Naive thymus-derived CD4-positive, alpha-beta T cell (primary cell): ENCODE results near the gene RAPGEF4. TPM values are rescaled to one million over a fixed set of nuclear protein-coding genes. Genes with fewer than 3 reads are reported as not detected.
"Not testable (repeated sequence)": the region's sequence is repeated elsewhere in the genome, so short reads cannot be mapped to it uniquely, and the experiment has no call there.

Source experiments
- ATAC-seq: fragments of 150-1000 bp; cut with Tn5 transposase; 2 replicates; pipeline ENCODE4 v1.10.0; 2021; ENCODE audit warnings: mild to moderate bottlenecking, moderate library complexity
- CTCF ChIA-PET: fragments of 350-600 bp; sonication (Branson Sonifier 250); formaldehyde crosslinking; loops from one replicate; lab custom pipeline; 2021; ENCODE audit warnings: antibody characterized with exemption; lab: Charles Lee
- POLR2A ChIA-PET: fragments of 350-600 bp; sonication (Branson Sonifier 250); formaldehyde crosslinking; loops from one replicate; lab custom pipeline; 2021; ENCODE audit warnings: antibody characterized with exemption, inconsistent platforms; lab: Charles Lee
- DNase-seq, 9 donors: peaks; one replicate each; pipeline versions ENCODE4 v3.0.0 to v3.0.0-alpha.2; 2020 to 2022; ENCODE audit warnings: mixed read lengths in 1 of 9
- H3K27ac ChIP-seq: one replicate; pipeline ENCODE4 v1.7.0; 2013; ENCODE audit warnings: mild to moderate bottlenecking, low read depth, low read length, moderate library complexity
- H3K27me3 ChIP-seq, 2 donors: one replicate each; pipeline ENCODE4 v1.7.0; 2013; ENCODE audit warnings: low read length in 2 of 2, mild to moderate bottlenecking in 2 of 2, moderate library complexity in 2 of 2; ENCODE audit not compliant: control insufficient read depth in 2 of 2, insufficient read depth in 2 of 2
- H3K36me3 ChIP-seq, 3 experiments: 1 replicate in 2 of 3; 2 replicates in 1 of 3; pipeline ENCODE4 v1.7.0; 2013; ENCODE audit warnings: low read length in 3 of 3, mild to moderate bottlenecking in 3 of 3, moderate library complexity in 1 of 3; ENCODE audit not compliant: insufficient read depth in 3 of 3, control insufficient read depth in 2 of 3
- H3K4me1 ChIP-seq, 2 donors: one replicate each; pipeline ENCODE4 v1.7.0; 2013; ENCODE audit warnings: low read length in 2 of 2, mild to moderate bottlenecking in 2 of 2, moderate library complexity in 1 of 2; ENCODE audit not compliant: control insufficient read depth in 2 of 2, insufficient read depth in 2 of 2
- H3K4me3 ChIP-seq: 2 replicates; pipeline ENCODE4 v1.7.0; 2013; ENCODE audit warnings: mild to moderate bottlenecking, low read length
- H3K9me3 ChIP-seq, 3 experiments: 1 replicate in 2 of 3; 2 replicates in 1 of 3; pipeline ENCODE4 v1.7.0; 2013; ENCODE audit warnings: low read length in 3 of 3; ENCODE audit not compliant: control insufficient read depth in 2 of 3
- H3K27ac Mint-ChIP-seq, 9 donors: one replicate each; pipeline ENCODE4 v1.8.0; 2020 to 2022; ENCODE audit warnings: mixed read lengths in 9 of 9, mild to moderate bottlenecking in 8 of 9, moderate library complexity in 5 of 9, inconsistent platforms in 2 of 9
- H3K27me3 Mint-ChIP-seq, 5 donors: one replicate each; pipeline ENCODE4 v1.8.0; 2021 to 2022; ENCODE audit warnings: mixed read lengths in 5 of 5, mild to moderate bottlenecking in 1 of 5
- H3K36me3 Mint-ChIP-seq, 5 donors: one replicate each; pipeline ENCODE4 v1.8.0; 2020 to 2022; ENCODE audit warnings: mixed read lengths in 5 of 5, mild to moderate bottlenecking in 3 of 5, inconsistent platforms in 1 of 5
- H3K4me1 Mint-ChIP-seq, 7 donors: one replicate each; pipeline ENCODE4 v1.8.0; 2020 to 2022; ENCODE audit warnings: mixed read lengths in 7 of 7, mild to moderate bottlenecking in 3 of 7, inconsistent platforms in 1 of 7
- H3K4me3 Mint-ChIP-seq, 10 donors: one replicate each; pipeline ENCODE4 v1.8.0; 2020 to 2022; ENCODE audit warnings: mild to moderate bottlenecking in 10 of 10, mixed read lengths in 10 of 10, moderate library complexity in 6 of 10, inconsistent platforms in 2 of 10
- H3K9me3 Mint-ChIP-seq, 11 donors: one replicate each; pipeline ENCODE4 v1.8.0; 2020 to 2022; ENCODE audit warnings: mixed read lengths in 11 of 11, mild to moderate bottlenecking in 4 of 11, inconsistent platforms in 1 of 11, moderate library complexity in 1 of 11
- intact Hi-C, 2 donors: fragments of 100-400 bp; cut with micrococcal nuclease; formaldehyde crosslinking; loops; one replicate each; pipeline ENCODE4 v1.15.1; 2023
- polyA plus RNA-seq, 2 donors: library from polyadenylated mRNA; unstranded; fragments of 300-500 nt; fragmentation: Illumina TruSeq; gene quantifications; one replicate each; pipeline ENCODE4 v1.2.3, GENCODE V29; 2021
- total RNA-seq, 6 experiments: library from RNA in 5 of 6; stranded (reverse) in 5 of 6; gene quantifications; 1 replicate in 5 of 6; 2 replicates in 1 of 6; pipeline ENCODE4 v1.2.3 and lab custom pipeline; 2021 to 2026

The RAPGEF4 gene
- total and polyA plus RNA-seq, 7 experiments from 2014 or later: 0.39 to 2.5 (median 1.4) TPM; not detected in 2

DNA sequence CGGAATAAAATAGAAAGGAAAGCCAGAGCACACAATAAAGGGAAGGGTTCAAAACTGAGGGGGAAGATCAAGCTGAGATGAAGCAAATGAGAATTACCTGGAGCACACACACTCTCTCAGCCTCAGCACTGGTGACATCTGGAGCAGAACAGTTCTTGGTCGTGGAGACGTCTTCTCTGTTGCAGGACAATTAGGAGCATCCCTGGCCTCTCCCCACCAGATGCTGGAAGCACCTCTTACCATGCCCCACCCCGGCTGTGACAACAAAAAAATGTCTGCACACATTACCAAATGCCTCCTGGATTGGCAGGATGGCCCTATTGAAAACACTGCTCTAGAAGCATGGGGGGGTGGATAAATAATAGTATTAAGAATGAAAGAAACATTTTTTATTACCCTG, 296.4 kb downstream of the RAPGEF4 start:
- intact Hi-C loops: no loop called here
- peaks cover 0 to 7% (median 3%) of the 10 kb centered on the region in 7 donors for H3K4me1 Mint-ChIP-seq
- POLR2A ChIA-PET: no interaction called here

DNA sequence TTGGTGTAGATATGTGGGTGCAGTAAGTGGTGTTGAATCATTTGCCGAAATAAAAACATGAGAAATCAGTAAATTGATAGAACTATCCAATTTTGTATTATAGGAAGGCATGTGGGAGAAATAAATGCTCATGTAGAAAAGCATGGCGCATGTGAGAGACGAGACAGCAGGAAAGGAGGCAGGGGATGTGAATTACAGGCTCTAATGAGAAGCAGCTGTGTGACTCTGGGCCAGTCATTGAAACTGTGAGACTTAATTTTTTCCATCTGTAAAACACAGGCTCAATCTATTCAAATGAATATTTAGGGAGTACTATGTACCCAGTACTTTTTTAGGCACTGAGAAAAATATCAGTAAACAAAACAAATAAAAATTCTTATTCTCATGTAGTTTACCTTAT, 297.4 kb downstream of the RAPGEF4 start:
- DNase-seq (no peak), ATAC-seq (no peak)
- ChIA-PET CTCF (no interaction called here), POLR2A (no interaction called here)
- H3K36me3 ChIP-seq: no peaks in the 10 kb centered on the region
- H3K9me3 Mint-ChIP-seq: peaks cover 0 to 3% (median 0%) of the 10 kb centered on the region in 11 donors
- no peaks in the 10 kb centered on the region for H3K27me3 ChIP-seq
- H3K4me3 Mint-ChIP-seq: no peak overlapping the region
- H3K4me1 ChIP-seq: no peaks in the 10 kb centered on the region
- intact Hi-C loops: no loop called here
- H3K27ac Mint-ChIP-seq: no peak overlapping the region
- peaks cover 0 to 12% (median 4%) of the 10 kb centered on the region in 5 donors for H3K27me3 Mint-ChIP-seq
- H3K9me3 ChIP-seq: no peaks in the 10 kb centered on the region
- H3K4me1 Mint-ChIP-seq: no peaks in the 10 kb centered on the region
- no peak overlapping the region for H3K27ac ChIP-seq
- H3K4me3 ChIP-seq: no peak overlapping the region
- H3K36me3 Mint-ChIP-seq: peaks cover 0 to 3% (median 0%) of the 10 kb centered on the region in 5 donors

More for the DNA sequence above, 296.4 kb downstream of the RAPGEF4 start:
- no peak for DNase-seq
- Mint-ChIP-seq H3K27me3 (peaks cover 6 to 15% (median 9%) of the 10 kb centered on the region in 5 donors), H3K27ac (no peak overlapping the region), H3K9me3 (peaks cover 0 to 3% (median 0%) of the 10 kb centered on the region in 11 donors), H3K36me3 (peaks cover 0 to 3% (median 0%) of the 10 kb centered on the region in 5 donors), H3K4me3 (no peak overlapping the region)
- H3K36me3 ChIP-seq: no peaks in the 10 kb centered on the region
- CTCF ChIA-PET: no interaction called here
- no peaks in the 10 kb centered on the region for H3K27me3 ChIP-seq
- ATAC-seq: no peak
- no peak overlapping the region for H3K4me3 ChIP-seq
- H3K4me1 ChIP-seq: no peaks in the 10 kb centered on the region
- no peak overlapping the region for H3K27ac ChIP-seq
- no peaks in the 10 kb centered on the region for H3K9me3 ChIP-seq

DNA sequence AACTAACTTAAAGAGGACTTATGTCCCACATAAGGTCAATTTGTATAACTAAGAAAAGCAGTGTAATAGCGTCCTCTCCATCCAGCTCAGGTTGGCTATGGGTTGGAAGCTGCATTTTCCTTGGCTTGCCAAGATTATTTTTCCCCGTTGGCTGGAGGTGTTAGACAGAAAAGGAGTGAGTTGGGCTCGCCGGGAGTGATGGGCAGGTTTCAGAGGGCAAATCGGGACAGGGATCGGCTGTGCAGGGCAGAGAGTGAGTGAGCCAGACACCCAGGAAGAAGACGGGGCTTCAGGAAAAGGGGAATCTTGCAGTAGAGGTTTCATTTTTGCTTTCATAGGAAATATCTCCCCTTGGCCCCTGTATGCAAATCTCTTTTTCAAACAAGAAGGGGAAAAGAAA, 298.5 kb downstream of the RAPGEF4 start:
- ATAC-seq (no peak), DNase-seq (no peak)
- no peaks in the 10 kb centered on the region for H3K4me1 ChIP-seq

DNA sequence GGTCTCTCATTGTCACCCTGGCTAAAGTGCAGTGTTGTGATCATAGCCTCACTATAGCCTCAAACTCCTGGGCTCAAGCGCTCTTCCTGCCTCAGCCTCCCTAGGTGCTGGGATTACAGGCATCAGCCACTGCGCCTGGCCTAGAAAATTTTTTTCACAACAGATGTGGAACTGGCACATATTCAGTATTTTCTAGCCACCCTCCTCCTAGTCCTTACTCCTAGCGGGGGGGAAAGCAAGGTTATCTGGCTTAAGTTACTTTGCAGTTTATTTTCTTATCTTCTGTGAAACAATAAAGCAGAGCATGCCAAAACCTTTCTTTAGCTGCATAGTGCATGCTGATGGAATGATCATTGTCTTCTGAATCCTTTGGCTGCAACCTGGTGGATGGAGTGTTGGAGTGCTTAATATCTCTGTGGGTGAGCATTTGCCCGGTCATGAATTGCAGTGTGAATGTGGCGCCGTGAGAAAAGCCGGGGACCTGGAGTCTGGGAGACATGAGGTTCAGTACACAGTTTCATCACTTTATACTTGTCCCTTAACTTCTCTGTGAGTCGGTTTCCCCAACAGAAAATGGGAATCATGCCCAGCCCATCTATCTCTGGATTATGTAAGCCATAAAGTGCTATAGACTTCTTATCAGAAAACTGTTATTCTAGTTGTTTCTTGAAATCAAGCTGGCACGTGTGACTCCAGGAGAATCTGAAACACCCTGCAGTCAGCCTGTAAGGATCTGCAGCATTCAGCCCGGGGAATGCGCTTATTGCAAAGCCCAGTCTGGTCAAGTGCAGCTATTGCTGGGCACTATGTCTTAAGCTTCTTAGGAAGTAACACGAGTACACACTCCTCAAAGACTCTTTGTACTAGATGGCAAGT, 301.8 kb downstream of the RAPGEF4 start:
- CTCF ChIA-PET: no interaction called here
- intact Hi-C loops: no loop called here
- H3K9me3 Mint-ChIP-seq: peaks cover 0 to 3% (median 0%) of the 10 kb centered on the region in 11 donors

More for the DNA sequence above, 298.5 kb downstream of the RAPGEF4 start:
- Mint-ChIP-seq H3K4me3 (no peak overlapping the region), H3K36me3 (peaks cover 0 to 3% (median 0%) of the 10 kb centered on the region in 5 donors), H3K27ac (peak overlapping the region in 2 of 9 donors; percentile 2 to 14), H3K9me3 (peaks cover 0 to 3% (median 0%) of the 10 kb centered on the region in 11 donors), H3K4me1 (no peaks in the 10 kb centered on the region), H3K27me3 (peaks cover 0 to 12% (median 4%) of the 10 kb centered on the region in 5 donors)
- Histone ChIP-seq H3K27me3 (no peaks in the 10 kb centered on the region), H3K9me3 (no peaks in the 10 kb centered on the region), H3K36me3 (no peaks in the 10 kb centered on the region), H3K27ac (no peak overlapping the region), H3K4me3 (no peak overlapping the region)
- intact Hi-C loops: no loop called here
- CTCF ChIA-PET: no interaction called here
- POLR2A ChIA-PET: no interaction called here

DNA sequence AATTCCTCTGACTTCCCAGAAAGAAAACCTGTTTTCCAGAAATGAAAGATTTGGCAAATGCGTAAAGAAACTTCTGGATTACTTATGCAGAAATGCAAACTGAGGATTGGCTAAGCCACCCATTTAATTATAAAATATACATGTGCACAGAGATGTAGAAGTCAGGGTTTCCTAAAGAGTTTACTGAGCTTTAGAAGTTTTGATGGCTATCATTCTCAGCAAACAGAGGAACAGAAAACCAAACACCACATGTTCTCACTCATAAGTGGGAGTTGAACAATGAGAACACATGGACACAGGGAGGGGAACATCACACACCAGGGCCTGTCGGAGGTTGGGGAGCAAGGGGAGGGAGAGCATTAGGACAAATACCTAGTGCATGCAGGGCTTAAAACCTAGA, 302.6 kb downstream of the RAPGEF4 start:
- H3K36me3 Mint-ChIP-seq, H3K27ac ChIP-seq, H3K4me3 Mint-ChIP-seq, H3K27ac Mint-ChIP-seq, H3K36me3 ChIP-seq, H3K27me3 ChIP-seq, H3K4me1 ChIP-seq, intact Hi-C loops, H3K4me3 ChIP-seq, H3K27me3 Mint-ChIP-seq, H3K9me3 Mint-ChIP-seq, H3K9me3 ChIP-seq, DNase-seq, H3K4me1 Mint-ChIP-seq, POLR2A ChIA-PET, ATAC-seq, CTCF ChIA-PET: not testable (repeated sequence)

More for the DNA sequence above, 301.8 kb downstream of the RAPGEF4 start:
- H3K27me3 ChIP-seq: no peaks in the 10 kb centered on the region
- no peaks in the 10 kb centered on the region for H3K4me1 ChIP-seq
- no peak overlapping the region for H3K4me3 ChIP-seq
- H3K27ac ChIP-seq: no peak overlapping the region
- H3K4me3 Mint-ChIP-seq: no peak overlapping the region
- H3K36me3 Mint-ChIP-seq: peaks cover 0 to 3% (median 0%) of the 10 kb centered on the region in 5 donors
- H3K4me1 Mint-ChIP-seq: no peaks in the 10 kb centered on the region
- DNase-seq: no peak
- peaks cover 0 to 4% (median 0%) of the 10 kb centered on the region in 5 donors for H3K27me3 Mint-ChIP-seq
- H3K36me3 ChIP-seq: no peaks in the 10 kb centered on the region
- POLR2A ChIA-PET: no interaction called here
- H3K9me3 ChIP-seq: no peaks in the 10 kb centered on the region
- ATAC-seq: no peak
- H3K27ac Mint-ChIP-seq: no peak overlapping the region

DNA sequence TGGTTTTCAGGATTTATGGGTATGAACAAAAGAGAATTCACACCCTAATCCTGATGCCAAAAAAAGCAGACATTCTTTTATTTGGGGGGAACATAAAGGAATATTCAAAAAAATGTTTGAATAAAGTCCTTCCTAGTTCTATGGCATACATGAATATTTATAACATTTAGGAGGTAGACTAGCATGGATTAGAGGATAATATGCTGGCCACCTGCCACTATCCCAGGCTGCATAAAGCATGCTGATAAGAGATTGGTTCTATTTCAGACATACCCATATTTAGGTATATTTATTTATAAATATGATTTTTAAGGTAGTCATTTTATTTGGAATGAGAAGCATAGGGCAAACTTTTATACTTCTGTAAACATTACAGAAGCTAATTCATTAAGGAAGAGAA, 305.1 kb downstream of the RAPGEF4 start:
- DNase-seq (no peak), ATAC-seq (no peak)
- H3K27me3 Mint-ChIP-seq: peaks cover 0 to 3% (median 0%) of the 10 kb centered on the region in 5 donors
- H3K36me3 Mint-ChIP-seq: no peaks in the 10 kb centered on the region
- ChIA-PET POLR2A (no interaction called here), CTCF (no interaction called here)
- peaks cover 0 to 3% (median 0%) of the 10 kb centered on the region in 7 donors for H3K4me1 Mint-ChIP-seq
- no peaks in the 10 kb centered on the region for H3K27me3 ChIP-seq
- no peak overlapping the region for H3K27ac Mint-ChIP-seq
- no peaks in the 10 kb centered on the region for H3K9me3 ChIP-seq
- H3K4me3 Mint-ChIP-seq: no peak overlapping the region
- no peak overlapping the region for H3K4me3 ChIP-seq
- H3K36me3 ChIP-seq: no peaks in the 10 kb centered on the region
- no peak overlapping the region for H3K27ac ChIP-seq
- no peaks in the 10 kb centered on the region for H3K4me1 ChIP-seq
- intact Hi-C loops: no loop called here
- no peaks in the 10 kb centered on the region for H3K9me3 Mint-ChIP-seq
